ENCODE measurements around the gene THRAP3. TPM values are rescaled to one million over a fixed set of nuclear protein-coding genes. Genes with fewer than 3 reads are reported as not detected.

The THRAP3 gene
- total and polyA plus RNA-seq, 9 of the 15 experiments (the other 6 are each of a cell fraction or from before 2014, with no cell fraction given): 66.2 to 135 (median 113) TPM

DNA sequence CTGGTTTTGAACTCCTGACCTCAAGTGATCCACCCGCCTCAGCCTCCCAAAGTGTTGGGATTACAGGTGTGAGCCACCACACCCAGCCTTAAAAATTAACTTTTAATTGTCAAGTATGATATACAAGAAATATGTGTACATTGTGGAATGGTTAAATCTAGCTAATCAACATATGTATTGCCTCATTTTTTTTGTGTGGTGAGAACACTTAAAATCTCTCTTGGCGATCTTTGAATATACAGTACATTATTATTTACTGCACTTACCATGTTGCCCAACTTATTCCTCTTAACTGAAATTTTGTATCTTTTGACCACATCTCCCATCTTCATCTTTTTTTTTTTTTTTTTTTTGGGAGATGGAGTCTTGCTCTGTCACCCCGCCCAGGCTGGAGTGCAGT is 23.3 kb downstream of the THRAP3 start (continued):
- TF ChIP-seq, protein P1, sequence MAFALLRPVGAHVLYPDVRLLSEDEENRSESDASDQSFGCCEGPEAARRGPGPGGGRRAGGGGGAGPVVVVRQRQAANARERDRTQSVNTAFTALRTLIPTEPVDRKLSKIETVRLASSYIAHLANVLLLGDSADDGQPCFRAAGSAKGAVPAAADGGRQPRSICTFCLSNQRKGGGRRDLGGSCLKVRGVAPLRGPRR (CRISPR knock-in tag; IDR thresholded peaks at IDR 0.05): 0 out of 2 replicates have a peak, but pooled peaks have one; percentile 29

DNA sequence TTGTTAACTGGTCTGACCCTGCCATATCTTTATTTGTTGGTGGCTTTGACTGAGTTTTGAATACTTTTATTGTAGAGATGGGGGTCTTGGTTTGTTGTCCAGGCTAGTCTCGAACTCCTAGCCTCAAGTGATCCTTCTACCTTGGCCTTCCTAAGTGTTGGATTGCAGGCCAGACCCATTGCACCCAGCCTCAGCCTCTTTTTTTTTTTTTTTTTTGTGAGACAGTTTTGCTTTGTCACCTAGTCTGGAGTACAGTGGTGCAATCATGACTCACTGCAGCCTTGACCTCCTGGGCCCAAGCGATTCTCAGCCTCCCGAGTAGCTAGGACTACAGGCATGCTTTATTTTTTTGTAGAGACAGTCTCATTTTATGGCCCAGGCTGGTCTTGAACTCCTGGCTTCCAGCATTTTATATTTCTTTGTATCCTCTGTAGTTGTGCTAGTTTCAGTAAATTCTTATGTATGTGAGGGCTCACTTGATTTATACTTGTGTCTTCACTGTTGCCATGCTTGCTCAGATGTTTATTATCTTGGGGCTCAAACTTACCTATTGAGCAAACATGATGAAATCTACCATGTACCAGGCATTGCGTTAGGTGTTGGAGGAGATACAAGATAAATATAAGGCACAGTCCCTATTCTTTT is 24.1 kb downstream of the THRAP3 start:
- Histone ChIP-seq H3K4me3 (no peak overlapping the region), H3K9me1 (ENCODE audit: control insufficient read depth, insufficient read depth, low read length) (peaks cover 6% of the 10 kb centered on the region), H3K9ac (ENCODE audit: insufficient read depth in 1 of 2, low read depth in 2 of 2, low read length in 2 of 2) (peak overlapping the region in 1 of 2 experiments; percentile 68; a peak in 3 of 4 replicates), H3K4me1 (replicated peaks in 1 of 2; ENCODE audit: control insufficient read depth in 2 of 2, insufficient read depth in 2 of 2, low read length in 2 of 2) (peaks cover 16 to 31% of the 10 kb centered on the region in 2 experiments; a peak in 4 of 5 replicates), H3K4me2 (ENCODE audit: insufficient read depth, low read length) (peak overlapping the region; percentile 70), H3K27ac (ENCODE audit: extremely low read depth, low read depth, low read length) (peak overlapping the region; percentile 93), H4K20me1 (replicated peaks; ENCODE audit: control insufficient read depth, insufficient read depth, low read length) (no peaks in the 10 kb centered on the region; the same call in 1 of the 2 replicates), H3K36me3 (ENCODE audit: control insufficient read depth, insufficient read depth, low read length) (peaks cover 38% of the 10 kb centered on the region), H3K79me2 (ENCODE audit: control insufficient read depth, insufficient read depth, low read length) (peaks cover 91% of the 10 kb centered on the region), H3K9me3 (replicated peaks; ENCODE audit: control insufficient read depth, insufficient read depth, low read depth, low read length) (no peaks in the 10 kb centered on the region), H3K27me3 (ENCODE audit: control insufficient read depth in 2 of 2, insufficient read depth in 2 of 2, low read length in 2 of 2) (no peaks in the 10 kb centered on the region), H2AFZ (ENCODE audit: low read depth, low read length) (no peak overlapping the region)
- ChIA-PET CTCF (ENCODE audit: low intra/inter-chr PET ratio) (no interaction called here), POLR2A (interaction anchor here (0.6 to 4.7 kb wide), 11 partner anchors 8 to 156 kb away, joined by 3 to 33 read pairs (median 3); partner anchors contain the start of gene THRAP3)
- FAIRE-seq: peak; percentile 99
- BruUV-seq (replicated peaks): no TSS peak
- ATAC-seq: peak; percentile 97
- 0% methylated on average over 4 of the region's 4 CpGs for WGBS (ENCODE audit: insufficient coverage, low coverage, missing lambda C conversion rate)
- intact Hi-C loops (cut with micrococcal nuclease) (loop anchor here (2.0 kb wide), 1 partner anchor 24 kb away; the partner anchor contains the start of gene THRAP3), in situ Hi-C loops (cut with MboI) (no loop called here)
- DNase-seq (ENCODE audit: extremely low read depth in 1 of 4, low spot score in 3 of 4): peak in 2 of 4 experiments; percentile 61 to 93
- TF ChIP-seq ZNF551 (CRISPR knock-in tag; IDR thresholded peaks at IDR 0.05) (no peak), CHD4 (IDR thresholded peaks at IDR 0.05; ENCODE audit: insufficient read depth, insufficient replicate concordance, low read depth, low read length, poor library complexity, severe bottlenecking) (no peak), MYC (IDR thresholded peaks at IDR 0.05; ENCODE audit: low read depth, low read length) (peak; percentile 68; the same call in 1 of the 2 replicates), MYC (CRISPR knock-in tag; IDR thresholded peaks at IDR 0.05; ENCODE audit: borderline replicate concordance, low read depth) (no peak), NCOA4 (IDR thresholded peaks at IDR 0.05; ENCODE audit: partially characterized antibody) (no peak), TRIM24 (IDR thresholded peaks at IDR 0.05) (peak; percentile 69 to 89), RBM39 (optimal IDR thresholded peaks at IDR 0.05; ENCODE audit: low read depth, low read length) (no peak), YBX1 (IDR thresholded peaks at IDR 0.05) (no peak), GATAD2A (IDR thresholded peaks at IDR 0.05) (no peak), CBX5 (IDR thresholded peaks at IDR 0.05; ENCODE audit: borderline replicate concordance, low read depth) (no peak), FOXK2 (conservative IDR thresholded peaks at IDR 0.05 in 1 of 2, IDR thresholded peaks at IDR 0.05 in 1 of 2; ENCODE audit: low read depth in 2 of 2) (peak; percentile 39 to 48; a peak in 1 of 4 replicates), ELF1 (tag; IDR thresholded peaks at IDR 0.05) (no peak), PRPF4 (IDR thresholded peaks at IDR 0.05; ENCODE audit: insufficient read depth, low read depth, low read length, poor library complexity, severe bottlenecking) (no peak)
- TF ChIP-seq, protein P2, sequence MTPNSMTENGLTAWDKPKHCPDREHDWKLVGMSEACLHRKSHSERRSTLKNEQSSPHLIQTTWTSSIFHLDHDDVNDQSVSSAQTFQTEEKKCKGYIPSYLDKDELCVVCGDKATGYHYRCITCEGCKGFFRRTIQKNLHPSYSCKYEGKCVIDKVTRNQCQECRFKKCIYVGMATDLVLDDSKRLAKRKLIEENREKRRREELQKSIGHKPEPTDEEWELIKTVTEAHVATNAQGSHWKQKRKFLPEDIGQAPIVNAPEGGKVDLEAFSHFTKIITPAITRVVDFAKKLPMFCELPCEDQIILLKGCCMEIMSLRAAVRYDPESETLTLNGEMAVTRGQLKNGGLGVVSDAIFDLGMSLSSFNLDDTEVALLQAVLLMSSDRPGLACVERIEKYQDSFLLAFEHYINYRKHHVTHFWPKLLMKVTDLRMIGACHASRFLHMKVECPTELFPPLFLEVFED (CRISPR knock-in tag; conservative IDR thresholded peaks at IDR 0.05): no peak
- TF ChIP-seq, protein P3, sequence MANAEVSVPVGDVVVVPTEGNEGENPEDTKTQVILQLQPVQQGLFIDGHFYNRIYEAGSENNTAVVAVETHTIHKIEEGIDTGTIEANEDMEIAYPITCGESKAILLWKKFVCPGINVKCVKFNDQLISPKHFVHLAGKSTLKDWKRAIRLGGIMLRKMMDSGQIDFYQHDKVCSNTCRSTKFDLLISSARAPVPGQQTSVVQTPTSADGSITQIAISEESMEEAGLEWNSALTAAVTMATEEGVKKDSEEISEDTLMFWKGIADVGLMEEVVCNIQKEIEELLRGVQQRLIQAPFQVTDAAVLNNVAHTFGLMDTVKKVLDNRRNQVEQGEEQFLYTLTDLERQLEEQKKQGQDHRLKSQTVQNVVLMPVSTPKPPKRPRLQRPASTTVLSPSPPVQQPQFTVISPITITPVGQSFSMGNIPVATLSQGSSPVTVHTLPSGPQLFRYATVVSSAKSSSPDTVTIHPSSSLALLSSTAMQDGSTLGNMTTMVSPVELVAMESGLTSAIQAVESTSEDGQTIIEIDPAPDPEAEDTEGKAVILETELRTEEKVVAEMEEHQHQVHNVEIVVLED (CRISPR knock-in tag; IDR thresholded peaks at IDR 0.05): no peak

All from K562 (cell line).